ENCODE results near the gene VWA5B1.
A peak's percentile ranks its signal among the peaks of the same experiment; 100 is the strongest.

Gene VWA5B1

DNA sequence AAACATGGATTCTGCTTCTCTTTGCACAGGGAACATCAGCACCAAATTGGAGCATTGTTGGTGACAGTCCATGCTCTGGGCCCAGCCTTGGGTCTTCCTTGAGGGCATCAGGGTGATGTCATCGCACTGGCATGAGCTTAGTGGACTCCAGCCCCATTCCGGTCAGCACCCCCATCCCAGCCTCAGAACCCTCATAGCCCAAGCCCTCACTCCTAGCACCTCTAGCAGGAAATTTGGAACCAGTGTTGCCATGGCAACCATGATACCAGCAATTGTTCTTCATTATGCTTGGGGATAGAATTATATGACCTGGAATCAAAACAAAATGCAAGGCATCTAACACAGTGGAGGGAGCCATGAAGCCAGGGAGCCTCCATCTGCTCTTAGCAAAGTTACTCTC lies 83.1 kb downstream of the VWA5B1 start:
- TF ChIP-seq, protein P1, sequence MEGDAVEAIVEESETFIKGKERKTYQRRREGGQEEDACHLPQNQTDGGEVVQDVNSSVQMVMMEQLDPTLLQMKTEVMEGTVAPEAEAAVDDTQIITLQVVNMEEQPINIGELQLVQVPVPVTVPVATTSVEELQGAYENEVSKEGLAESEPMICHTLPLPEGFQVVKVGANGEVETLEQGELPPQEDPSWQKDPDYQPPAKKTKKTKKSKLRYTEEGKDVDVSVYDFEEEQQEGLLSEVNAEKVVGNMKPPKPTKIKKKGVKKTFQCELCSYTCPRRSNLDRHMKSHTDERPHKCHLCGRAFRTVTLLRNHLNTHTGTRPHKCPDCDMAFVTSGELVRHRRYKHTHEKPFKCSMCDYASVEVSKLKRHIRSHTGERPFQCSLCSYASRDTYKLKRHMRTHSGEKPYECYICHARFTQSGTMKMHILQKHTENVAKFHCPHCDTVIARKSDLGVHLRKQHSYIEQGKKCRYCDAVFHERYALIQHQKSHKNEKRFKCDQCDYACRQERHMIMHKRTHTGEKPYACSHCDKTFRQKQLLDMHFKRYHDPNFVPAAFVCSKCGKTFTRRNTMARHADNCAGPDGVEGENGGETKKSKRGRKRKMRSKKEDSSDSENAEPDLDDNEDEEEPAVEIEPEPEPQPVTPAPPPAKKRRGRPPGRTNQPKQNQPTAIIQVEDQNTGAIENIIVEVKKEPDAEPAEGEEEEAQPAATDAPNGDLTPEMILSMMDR (IDR thresholded peaks at IDR 0.05; ENCODE audit: low read depth, low read length) = no peak
- DNase-seq (ENCODE audit: extremely low read depth, low read depth) = no peak

DNA sequence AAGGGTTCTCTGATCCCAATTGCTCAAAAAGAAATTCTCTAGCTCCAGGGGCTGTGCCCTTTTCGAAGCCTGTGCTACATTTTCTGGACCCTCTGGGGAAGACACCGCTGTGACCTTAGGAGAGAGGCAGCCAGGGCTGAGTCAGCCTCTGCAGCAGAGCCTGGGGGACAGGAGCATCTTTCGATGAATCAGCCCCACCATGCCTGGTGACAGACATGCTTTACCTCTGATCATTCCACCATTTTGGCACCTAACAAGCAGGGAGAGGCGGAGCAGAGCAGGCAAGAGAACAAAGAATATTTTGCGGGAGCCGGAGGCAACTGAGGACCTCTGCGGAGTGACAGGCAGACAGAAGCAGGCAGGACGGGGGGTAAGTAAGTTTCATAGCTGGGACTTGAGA lies 84.9 kb downstream of the VWA5B1 start:
- TF ChIP-seq, protein P1 (IDR thresholded peaks at IDR 0.05; ENCODE audit: low read depth, low read length) = no peak
- no peak for DNase-seq (ENCODE audit: extremely low read depth, low read depth)

DNA sequence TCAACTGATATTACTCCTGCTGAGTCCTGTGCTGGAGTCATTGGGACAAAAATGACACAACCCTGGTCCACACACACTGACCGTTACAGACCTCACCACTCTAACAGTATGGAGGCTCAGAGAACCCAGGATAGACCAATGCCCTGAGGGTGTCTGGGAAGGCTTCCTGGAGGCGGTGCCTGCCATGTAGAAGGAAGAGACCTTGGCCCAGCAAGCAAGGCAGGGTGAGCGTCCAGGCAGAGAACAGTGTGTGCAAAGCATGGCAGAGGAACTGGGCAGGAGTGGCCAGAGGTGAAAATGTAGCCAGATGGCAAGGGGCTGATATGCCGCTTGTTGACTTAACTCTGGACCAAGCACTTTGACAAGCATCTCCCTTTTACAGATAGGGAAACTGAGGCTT lies 85.5 kb downstream of the VWA5B1 start:
- DNase-seq (ENCODE audit: extremely low read depth, low read depth) = no peak
- TF ChIP-seq, protein P1 (IDR thresholded peaks at IDR 0.05; ENCODE audit: low read depth, low read length) = no peak

DNA sequence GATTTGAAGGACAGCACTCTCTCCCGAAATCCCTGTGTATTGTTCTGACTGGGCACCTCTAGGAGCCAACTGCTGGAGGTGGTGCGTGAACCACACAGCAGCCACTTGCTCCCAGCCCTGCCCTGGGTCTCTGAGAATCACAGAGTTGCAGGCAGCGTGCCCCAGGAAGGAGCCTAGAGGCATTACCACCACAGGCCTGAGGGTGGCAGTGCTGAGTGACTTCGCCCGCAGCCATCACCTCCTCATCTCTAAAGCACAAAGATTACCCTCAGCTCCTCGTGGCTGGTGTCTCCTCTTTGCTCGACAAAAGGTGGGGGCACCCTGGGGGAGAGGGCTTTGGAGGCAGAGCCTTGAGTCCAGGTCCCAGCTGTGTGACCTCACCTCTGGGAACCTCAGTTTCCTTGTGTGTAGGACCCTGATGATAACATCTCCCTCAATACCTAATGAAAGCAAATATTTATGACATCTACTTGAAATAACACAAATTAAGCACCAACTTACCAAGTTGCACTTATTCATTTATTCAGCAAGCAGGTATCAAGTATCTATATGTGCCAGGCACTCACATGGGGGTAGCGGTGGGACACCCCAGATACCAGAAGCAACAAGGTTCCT lies 86.3 kb downstream of the VWA5B1 start:
- TF ChIP-seq, protein P1 (IDR thresholded peaks at IDR 0.05; ENCODE audit: low read depth, low read length) = peak; percentile 86
- DNase-seq (ENCODE audit: extremely low read depth, low read depth) = no peak

DNA sequence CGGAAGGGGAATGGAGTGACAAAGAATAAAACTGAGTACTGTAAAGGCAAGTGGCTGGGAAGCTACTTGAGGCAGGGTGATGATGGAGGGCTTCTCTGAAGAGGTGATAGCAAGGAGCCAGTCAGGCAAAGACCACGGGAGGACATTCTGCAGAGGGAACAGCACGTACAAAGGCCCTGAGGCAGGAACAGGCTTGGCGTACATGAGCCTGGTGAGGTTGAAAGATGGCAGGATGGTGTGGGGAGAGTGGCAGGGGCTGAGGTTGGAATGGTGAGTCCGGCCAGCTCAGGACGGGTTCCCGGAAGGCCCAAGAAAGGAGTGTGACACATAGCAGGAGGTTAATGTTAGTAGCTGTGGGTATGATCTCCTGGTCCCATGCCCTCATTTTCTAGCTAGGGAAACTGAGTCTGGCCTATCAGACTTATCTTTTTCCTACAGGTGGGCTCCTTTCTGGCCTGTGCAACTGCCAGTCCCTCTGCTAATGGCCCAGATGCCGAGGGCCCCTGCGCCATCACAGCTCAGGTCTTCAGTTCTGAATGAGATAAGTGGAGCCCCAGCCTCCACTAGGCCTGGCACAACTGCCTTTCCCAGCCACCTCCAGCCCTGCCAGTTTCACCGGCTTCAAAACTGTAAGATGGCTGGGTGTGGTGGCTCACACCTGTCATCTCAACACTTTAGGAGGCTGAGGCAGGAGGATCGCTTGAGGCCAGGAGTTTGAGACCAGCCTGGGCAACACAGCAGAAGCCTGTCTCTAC lies 87.0 kb downstream of the VWA5B1 start:
- DNase-seq (ENCODE audit: extremely low read depth, low read depth) = no peak
- TF ChIP-seq, protein P1 (IDR thresholded peaks at IDR 0.05; ENCODE audit: low read depth, low read length) = no peak

DNA sequence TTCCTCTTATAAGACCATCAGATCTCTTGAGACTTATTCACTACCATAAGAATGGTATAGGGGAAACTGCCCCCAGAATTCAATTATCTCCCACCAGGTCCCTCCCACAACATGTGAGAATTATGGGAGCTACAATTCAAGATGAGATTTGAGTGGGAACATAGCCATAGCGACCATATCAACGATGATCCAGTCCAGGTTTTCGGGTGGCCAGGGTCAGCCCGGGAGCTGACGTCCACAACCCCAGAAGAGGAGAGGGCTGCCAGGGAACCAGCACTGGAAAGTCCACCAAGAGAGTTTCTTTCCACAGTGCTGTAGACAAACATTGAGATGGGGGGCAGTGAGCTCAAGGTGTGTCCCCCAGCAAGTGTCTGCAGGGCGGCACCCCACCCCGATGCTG lies 88.4 kb downstream of the VWA5B1 start:
- TF ChIP-seq, protein P1 (IDR thresholded peaks at IDR 0.05; ENCODE audit: low read depth, low read length) = no peak
- no peak for DNase-seq (ENCODE audit: extremely low read depth, low read depth)

DNA sequence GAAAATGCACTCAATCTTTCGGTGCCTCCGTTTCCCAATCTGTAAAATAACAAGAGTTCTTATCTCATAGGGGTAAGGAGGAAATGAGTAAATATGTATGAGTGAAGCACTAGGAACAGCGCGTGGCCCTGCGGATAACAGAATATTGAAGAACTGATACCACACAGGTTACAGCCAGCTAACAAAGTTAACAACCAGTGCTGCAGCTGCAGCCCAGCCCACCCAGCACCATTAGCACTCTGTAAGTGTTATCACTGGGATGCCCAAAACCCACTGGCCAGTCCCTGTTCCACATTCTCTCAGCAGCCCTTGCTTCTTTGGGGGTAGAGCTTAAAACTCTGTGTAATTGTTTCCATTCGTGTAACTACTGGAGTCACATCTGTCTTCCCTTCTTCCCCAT lies 89.5 kb downstream of the VWA5B1 start:
- no peak for DNase-seq (ENCODE audit: extremely low read depth, low read depth)

More for the DNA sequence above, 89.5 kb downstream of the VWA5B1 start:
- TF ChIP-seq, protein P1 (IDR thresholded peaks at IDR 0.05; ENCODE audit: low read depth, low read length) = no peak

Data from AG09319 (cell line).